NCI-H748 (cell line): Measurements from ENCODE around the gene SELE.
"Not testable (repeated sequence)": the region's sequence is repeated elsewhere in the genome, so short reads cannot be mapped to it uniquely, and the experiment has no call there.

ENCODE experiments used
- DNase-seq: peaks from one replicate; lab custom pipeline; 2025; ENCODE audit not compliant: unreplicated experiment; lab: John Stamatoyannopoulos, UW

The SELE gene

GRCh38 chr1:169683661-169684060 lies 50.2 kb downstream of the SELE start:
- DNase-seq = no peak

GRCh38 chr1:169683168-169683567 lies 50.7 kb downstream of the SELE start:
- DNase-seq = not testable (repeated sequence)

DNA sequence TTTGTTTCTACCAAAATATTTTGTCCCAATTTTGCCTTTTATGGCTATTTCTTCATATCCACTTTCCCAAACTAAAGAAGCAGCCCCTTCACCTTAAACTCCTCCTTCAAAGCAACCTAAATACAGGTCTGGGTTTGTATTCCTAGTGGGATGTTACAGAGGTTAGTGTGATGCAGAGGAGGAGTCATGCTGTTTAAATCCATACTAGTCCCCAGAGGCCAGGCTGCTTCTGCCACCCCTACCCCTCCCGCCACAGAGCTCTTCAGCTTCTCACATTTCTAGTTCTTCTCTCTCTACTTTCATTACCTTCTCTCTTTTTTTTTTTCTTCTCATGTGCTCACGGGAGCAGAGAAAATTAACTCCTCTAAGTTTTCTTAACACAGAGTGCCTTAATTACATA lies 51.8 kb downstream of the SELE start:
- DNase-seq = no peak

GRCh38 chr1:169681140-169681539 lies 52.7 kb downstream of the SELE start:
- no peak for DNase-seq

DNA sequence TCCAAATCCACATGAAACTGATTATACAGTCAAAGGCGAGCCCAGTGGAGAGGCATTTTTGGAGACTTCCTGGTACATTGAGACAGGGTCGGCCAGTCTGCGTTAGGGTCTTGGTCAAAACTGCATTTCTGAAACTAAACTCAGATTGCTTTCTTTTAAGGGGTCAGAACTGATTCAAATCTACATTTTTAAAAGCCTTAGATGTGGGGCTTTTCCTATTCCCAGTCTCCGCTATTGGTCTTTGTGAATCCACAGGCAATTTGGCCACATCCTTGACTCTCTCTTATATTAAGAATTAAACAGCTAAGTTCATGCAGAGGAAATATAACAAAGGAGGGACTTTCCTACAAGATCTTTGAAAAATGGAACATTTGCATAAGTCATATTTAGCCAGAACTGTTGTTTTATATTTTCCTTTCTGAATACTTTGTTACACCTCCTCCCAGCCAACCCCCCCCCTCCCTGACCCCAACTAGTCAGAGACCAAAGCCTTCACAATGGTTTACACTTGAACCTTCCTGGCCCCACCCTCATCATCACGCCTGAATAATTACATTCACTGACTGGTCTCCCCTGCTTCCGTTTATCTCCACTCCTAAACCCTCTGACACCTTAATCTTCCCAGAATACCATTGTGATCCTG lies 53.4 kb downstream of the SELE start:
- DNase-seq = no peak

DNA sequence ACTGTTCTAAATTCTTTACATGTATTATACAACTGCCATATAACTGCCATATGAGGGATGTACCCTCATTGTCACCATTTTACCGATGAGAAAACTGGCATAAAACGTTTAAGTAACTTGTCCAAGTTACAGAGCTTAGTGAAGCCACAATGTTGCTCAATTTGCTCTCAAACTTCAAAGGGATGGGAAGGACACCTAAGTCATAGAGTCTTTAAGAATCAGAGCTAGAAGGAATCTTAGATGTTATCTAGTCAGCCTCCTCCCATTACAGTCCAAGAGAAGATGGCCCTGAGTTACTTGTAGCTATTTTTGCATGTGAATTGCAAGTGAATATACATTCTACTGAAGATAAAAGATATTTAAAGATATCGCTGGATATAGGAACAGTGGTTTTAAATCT lies 54.2 kb downstream of the SELE start:
- no peak for DNase-seq

DNA sequence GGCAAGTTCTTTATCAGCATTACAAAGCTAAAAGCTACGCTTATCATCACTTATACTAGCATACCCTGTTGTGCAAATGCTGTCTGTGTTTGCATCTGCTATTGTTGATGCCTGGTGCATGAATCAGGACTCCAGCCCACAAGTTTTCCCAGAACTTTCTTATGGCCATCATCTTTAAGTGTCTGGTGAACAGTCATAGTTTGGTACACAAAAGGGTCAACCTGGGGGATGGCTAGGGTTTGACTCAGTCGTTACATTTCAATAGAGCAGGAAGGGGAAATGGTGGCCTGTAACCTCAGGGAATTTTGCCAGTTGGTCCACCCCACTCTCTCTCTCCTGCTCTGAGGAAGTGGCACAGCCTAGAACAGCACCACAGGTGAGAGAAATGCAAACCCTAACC lies 57.9 kb downstream of the SELE start:
- DNase-seq = no peak
